ENCODE results near the gene CLEC16A.

The CLEC16A gene

GRCh38 chr16:11167581-11167980 lies 223.2 kb downstream of the CLEC16A start:
- Histone ChIP-seq H3K27me3 (ENCODE audit: insufficient read depth, low read length) (no peaks in the 10 kb centered on the region), H3K36me3 (ENCODE audit: insufficient read depth, low read length) (peaks cover 7% of the 10 kb centered on the region), H3K4me1 (ENCODE audit: insufficient read depth, low read length) (peaks cover 8% of the 10 kb centered on the region), H3K4me3 (ENCODE audit: low read length) (no peak overlapping the region), H3K9me3 (ENCODE audit: low read length) (no peaks in the 10 kb centered on the region), H2AFZ (ENCODE audit: low read depth, low read length) (no peak overlapping the region)

DNA sequence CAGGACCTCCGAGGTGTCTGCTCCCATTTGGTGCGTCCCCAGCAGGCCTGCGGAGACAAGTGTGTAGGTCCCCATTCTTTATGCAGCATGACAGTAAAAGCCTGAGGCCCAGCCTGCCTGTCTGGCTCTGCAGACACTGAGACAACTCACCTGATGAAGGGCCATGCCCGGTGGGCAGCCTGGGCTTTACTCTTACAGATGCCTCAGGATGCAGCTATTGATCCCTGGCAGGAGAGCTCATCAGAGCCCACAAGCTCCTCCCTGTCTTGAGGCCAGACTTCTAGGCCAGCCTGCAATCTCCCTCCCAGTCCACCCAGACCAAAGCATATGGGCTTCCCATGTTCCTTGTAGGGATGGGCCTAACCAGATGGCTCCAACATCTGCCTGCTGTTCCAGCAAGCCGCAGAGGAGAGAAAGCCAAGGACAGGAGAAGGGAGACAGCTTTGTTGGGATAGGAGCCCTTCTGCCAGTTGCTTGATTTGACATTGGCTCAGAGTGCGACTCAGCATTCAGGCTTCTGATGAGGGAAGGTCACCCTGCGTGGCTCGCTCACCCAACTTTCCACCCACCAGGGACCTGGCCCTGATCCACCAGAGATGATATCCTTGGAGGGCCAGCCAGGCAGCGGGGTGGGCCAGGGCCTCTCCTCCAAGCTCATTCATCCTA lies 224.2 kb downstream of the CLEC16A start:
- Histone ChIP-seq H2AFZ (ENCODE audit: low read depth, low read length) (no peak overlapping the region), H3K27me3 (ENCODE audit: insufficient read depth, low read length) (no peaks in the 10 kb centered on the region), H3K36me3 (ENCODE audit: insufficient read depth, low read length) (peaks cover 7% of the 10 kb centered on the region), H3K9me3 (ENCODE audit: low read length) (no peaks in the 10 kb centered on the region), H3K4me3 (ENCODE audit: low read length) (no peak overlapping the region), H3K4me1 (ENCODE audit: insufficient read depth, low read length) (peaks cover 8% of the 10 kb centered on the region)

DNA sequence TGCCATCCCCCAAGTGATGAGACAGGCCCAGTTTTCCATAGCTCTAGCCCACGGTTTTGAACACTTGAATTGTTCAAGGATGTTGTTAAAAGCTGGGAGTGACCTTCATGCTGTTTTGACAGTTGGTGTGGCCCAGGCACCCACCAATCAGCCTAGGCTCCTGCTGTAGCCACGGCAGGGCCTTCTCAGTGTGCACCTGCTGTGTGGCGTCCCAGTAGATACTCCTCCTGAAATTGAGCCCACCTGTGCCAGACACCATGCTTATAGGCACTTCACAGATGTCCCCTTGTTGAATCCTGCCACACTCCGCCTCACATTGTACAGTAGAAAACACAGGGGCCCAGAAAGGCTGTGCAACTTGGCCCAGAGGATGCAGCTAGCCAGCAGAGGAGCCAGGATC lies 225.3 kb downstream of the CLEC16A start:
- H2AFZ ChIP-seq (ENCODE audit: low read depth, low read length), result no peak overlapping the region
- H3K36me3 ChIP-seq (ENCODE audit: insufficient read depth, low read length), result peaks cover 7% of the 10 kb centered on the region
- H3K4me3 ChIP-seq (ENCODE audit: low read length), result no peak overlapping the region
- H3K4me1 ChIP-seq (ENCODE audit: insufficient read depth, low read length), result peaks cover 3% of the 10 kb centered on the region
- H3K27me3 ChIP-seq (ENCODE audit: insufficient read depth, low read length), result no peaks in the 10 kb centered on the region
- H3K9me3 ChIP-seq (ENCODE audit: low read length), result no peaks in the 10 kb centered on the region

- Histone ChIP-seq H3K36me3 (ENCODE audit: insufficient read depth, low read length) (peaks cover 7% of the 10 kb centered on the region), H3K9me3 (ENCODE audit: low read length) (no peaks in the 10 kb centered on the region), H3K4me3 (ENCODE audit: low read length) (no peak overlapping the region), H3K4me1 (ENCODE audit: insufficient read depth, low read length) (no peaks in the 10 kb centered on the region), H3K27me3 (ENCODE audit: insufficient read depth, low read length) (no peaks in the 10 kb centered on the region), H2AFZ (ENCODE audit: low read depth, low read length) (no peak overlapping the region)
Measured at GRCh38 chr16:11170201-11170600, 225.8 kb downstream of the CLEC16A start.

DNA sequence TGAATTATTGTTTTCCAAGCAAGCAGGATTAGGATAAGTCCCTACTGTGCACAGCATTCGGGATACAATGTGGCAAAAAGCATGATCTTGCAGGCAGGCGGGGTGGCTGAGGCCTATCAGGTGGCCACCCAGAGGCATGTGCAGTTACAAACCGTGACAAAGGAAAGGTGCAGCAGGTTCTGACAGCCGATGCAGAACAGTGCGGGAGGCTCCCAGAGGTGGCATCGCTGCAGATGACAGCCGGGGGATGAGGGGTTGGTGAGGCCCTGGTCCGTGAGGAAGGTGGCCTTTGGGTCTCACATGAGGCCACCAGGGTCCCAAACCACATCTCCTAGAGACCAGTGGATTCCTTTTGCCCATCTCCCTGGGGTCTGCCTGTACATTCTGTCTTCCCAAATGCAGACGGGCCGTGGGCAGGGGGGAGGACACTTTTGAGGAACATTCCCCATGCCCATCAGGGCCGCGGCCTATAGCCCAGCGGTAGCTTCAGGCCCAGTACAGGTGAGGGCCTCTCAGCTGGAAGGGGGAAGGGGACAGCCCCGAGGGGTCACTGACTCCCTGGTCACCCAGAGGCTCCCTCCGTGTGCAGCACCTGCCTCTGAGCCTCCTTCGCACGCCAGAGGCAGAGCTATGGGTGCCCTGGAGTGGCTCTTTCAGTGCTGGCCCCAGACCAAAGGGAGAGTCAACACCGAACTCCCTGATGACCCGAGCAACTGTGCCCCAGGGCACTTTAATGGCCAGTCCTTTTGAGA lies 226.5 kb downstream of the CLEC16A start:
- Histone ChIP-seq H3K4me1 (ENCODE audit: insufficient read depth, low read length) (no peaks in the 10 kb centered on the region), H3K4me3 (ENCODE audit: low read length) (no peak overlapping the region), H3K9me3 (ENCODE audit: low read length) (no peaks in the 10 kb centered on the region), H2AFZ (ENCODE audit: low read depth, low read length) (no peak overlapping the region), H3K27me3 (ENCODE audit: insufficient read depth, low read length) (no peaks in the 10 kb centered on the region), H3K36me3 (ENCODE audit: insufficient read depth, low read length) (peaks cover 7% of the 10 kb centered on the region)

- H3K4me3 ChIP-seq (ENCODE audit: low read length), result no peak overlapping the region
- no peaks in the 10 kb centered on the region for H3K27me3 ChIP-seq (ENCODE audit: insufficient read depth, low read length)
- no peak overlapping the region for H2AFZ ChIP-seq (ENCODE audit: low read depth, low read length)
- peaks cover 7% of the 10 kb centered on the region for H3K36me3 ChIP-seq (ENCODE audit: insufficient read depth, low read length)
- H3K4me1 ChIP-seq (ENCODE audit: insufficient read depth, low read length), result no peaks in the 10 kb centered on the region
- H3K9me3 ChIP-seq (ENCODE audit: low read length), result no peaks in the 10 kb centered on the region
Measured at GRCh38 chr16:11171448-11171709, 227.0 kb downstream of the CLEC16A start.

DNA sequence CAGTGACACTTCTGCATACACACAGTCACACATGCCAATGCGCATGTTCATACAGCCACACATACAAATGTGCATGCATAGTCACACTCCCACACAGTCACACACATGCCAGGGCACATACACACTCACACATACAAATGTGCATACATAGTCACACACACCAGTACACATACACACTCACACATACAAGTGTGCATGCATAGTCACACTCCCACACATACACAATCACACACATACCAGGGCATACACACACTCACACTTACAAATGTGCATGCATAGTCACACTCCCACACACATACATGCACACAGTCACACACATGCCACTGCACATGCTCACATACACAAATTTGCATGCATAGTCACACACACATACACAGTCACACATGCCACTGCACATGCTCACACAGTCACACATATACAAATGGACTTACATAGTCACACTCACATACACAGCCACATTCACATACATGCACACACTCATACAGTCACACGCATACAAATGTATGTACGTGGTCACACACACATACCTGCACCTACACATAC lies 227.5 kb downstream of the CLEC16A start:
- H3K36me3 ChIP-seq (ENCODE audit: insufficient read depth, low read length), result peaks cover 7% of the 10 kb centered on the region
- H3K27me3 ChIP-seq (ENCODE audit: insufficient read depth, low read length), result no peaks in the 10 kb centered on the region
- no peaks in the 10 kb centered on the region for H3K9me3 ChIP-seq (ENCODE audit: low read length)
- H3K4me1 ChIP-seq (ENCODE audit: insufficient read depth, low read length), result no peaks in the 10 kb centered on the region
- no peak overlapping the region for H2AFZ ChIP-seq (ENCODE audit: low read depth, low read length)
- H3K4me3 ChIP-seq (ENCODE audit: low read length), result no peak overlapping the region

DNA sequence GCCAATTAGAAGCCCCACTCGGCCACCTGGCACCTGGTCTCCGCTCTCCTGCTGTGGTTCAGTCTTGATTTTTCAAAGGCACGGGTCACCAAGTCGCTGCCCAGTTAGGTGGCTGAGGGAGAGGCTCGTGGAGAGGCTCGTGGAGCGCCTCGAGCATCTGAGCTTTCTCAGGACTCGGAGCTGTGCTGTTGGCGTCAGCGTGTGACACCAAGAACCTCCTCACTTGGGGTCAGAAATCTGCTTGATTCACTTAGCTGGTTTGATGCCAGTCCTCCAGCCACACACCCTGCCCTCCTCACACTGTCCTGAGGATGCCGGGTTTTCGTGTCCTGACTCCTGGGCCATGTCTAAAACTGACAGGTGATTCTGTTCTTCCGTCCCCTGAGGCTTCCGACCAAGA lies 229.1 kb downstream of the CLEC16A start:
- no peaks in the 10 kb centered on the region for H3K9me3 ChIP-seq (ENCODE audit: low read length)
- H3K4me3 ChIP-seq (ENCODE audit: low read length), result no peak overlapping the region
- no peaks in the 10 kb centered on the region for H3K4me1 ChIP-seq (ENCODE audit: insufficient read depth, low read length)
- no peaks in the 10 kb centered on the region for H3K27me3 ChIP-seq (ENCODE audit: insufficient read depth, low read length)
- H2AFZ ChIP-seq (ENCODE audit: low read depth, low read length), result no peak overlapping the region
- peaks cover 2% of the 10 kb centered on the region for H3K36me3 ChIP-seq (ENCODE audit: insufficient read depth, low read length)

DNA sequence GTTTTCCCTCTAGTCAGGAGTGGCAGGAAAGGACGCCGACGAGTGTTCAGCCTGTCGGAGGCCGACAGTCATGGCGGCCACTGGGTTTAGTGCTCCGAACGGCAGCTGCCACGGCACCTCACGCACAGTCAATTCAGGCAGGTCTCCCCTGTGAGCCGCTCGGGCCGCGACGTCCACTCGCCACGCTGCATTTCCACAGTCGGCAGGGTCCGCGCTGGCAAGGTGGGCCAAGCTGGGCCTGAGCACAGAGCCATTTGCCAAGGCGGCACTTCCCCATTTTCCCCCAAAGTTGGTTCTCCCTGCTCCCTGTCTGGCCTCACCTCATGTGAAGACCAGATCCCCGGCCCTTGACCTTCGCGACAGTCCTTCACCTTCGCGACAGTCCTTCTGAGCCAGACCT lies 229.8 kb downstream of the CLEC16A start:
- Histone ChIP-seq H3K36me3 (ENCODE audit: insufficient read depth, low read length) (peaks cover 2% of the 10 kb centered on the region), H3K27me3 (ENCODE audit: insufficient read depth, low read length) (no peaks in the 10 kb centered on the region), H3K9me3 (ENCODE audit: low read length) (no peaks in the 10 kb centered on the region), H3K4me3 (ENCODE audit: low read length) (no peak overlapping the region), H2AFZ (ENCODE audit: low read depth, low read length) (no peak overlapping the region), H3K4me1 (ENCODE audit: insufficient read depth, low read length) (no peaks in the 10 kb centered on the region)

- peaks cover 5% of the 10 kb centered on the region for H3K36me3 ChIP-seq (ENCODE audit: insufficient read depth, low read length)
- no peaks in the 10 kb centered on the region for H3K4me1 ChIP-seq (ENCODE audit: insufficient read depth, low read length)
- H2AFZ ChIP-seq (ENCODE audit: low read depth, low read length), result no peak overlapping the region
- H3K9me3 ChIP-seq (ENCODE audit: low read length), result no peaks in the 10 kb centered on the region
- no peaks in the 10 kb centered on the region for H3K27me3 ChIP-seq (ENCODE audit: insufficient read depth, low read length)
- no peak overlapping the region for H3K4me3 ChIP-seq (ENCODE audit: low read length)
Measured at GRCh38 chr16:11175106-11175786, 230.9 kb downstream of the CLEC16A start.

DNA sequence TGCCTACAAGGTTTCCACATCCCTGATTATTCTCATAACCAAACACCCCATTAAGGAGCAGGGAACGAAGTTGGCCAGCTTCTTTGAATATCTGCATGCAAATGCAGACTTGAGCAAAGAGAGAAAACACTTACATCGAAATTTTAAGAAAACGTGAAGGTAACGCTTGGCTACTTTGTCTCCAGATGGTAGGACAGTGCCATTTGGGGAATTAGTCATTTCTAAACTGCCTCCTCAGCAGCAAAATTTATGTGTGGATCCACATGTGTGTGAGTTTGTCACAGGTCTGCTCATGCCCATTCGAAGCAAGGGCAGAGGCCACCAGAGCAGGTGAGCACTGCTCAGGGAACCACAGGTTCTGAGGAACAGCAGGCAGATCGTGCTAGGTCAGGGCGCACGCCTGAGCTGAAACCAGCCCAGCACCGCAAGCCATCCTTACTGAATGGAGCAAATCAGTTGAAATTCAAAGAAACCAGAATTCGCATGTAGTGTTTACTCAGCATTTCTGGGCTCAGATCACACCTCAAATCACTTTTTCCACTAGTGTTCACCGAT lies 231.5 kb downstream of the CLEC16A start:
- no peak overlapping the region for H3K4me3 ChIP-seq (ENCODE audit: low read length)

GRCh38 chr16:11177578-11178160 lies 233.3 kb downstream of the CLEC16A start:
- no peaks in the 10 kb centered on the region for H3K9me3 ChIP-seq (ENCODE audit: low read length)
- H3K4me1 ChIP-seq (ENCODE audit: insufficient read depth, low read length), result no peaks in the 10 kb centered on the region
- no peak overlapping the region for H2AFZ ChIP-seq (ENCODE audit: low read depth, low read length)
- H3K36me3 ChIP-seq (ENCODE audit: insufficient read depth, low read length), result peaks cover 8% of the 10 kb centered on the region
- no peaks in the 10 kb centered on the region for H3K27me3 ChIP-seq (ENCODE audit: insufficient read depth, low read length)
- H3K4me3 ChIP-seq (ENCODE audit: low read length), result no peak overlapping the region

More for the DNA sequence above, 231.5 kb downstream of the CLEC16A start:
- Histone ChIP-seq H2AFZ (ENCODE audit: low read depth, low read length) (no peak overlapping the region), H3K9me3 (ENCODE audit: low read length) (no peaks in the 10 kb centered on the region), H3K27me3 (ENCODE audit: insufficient read depth, low read length) (no peaks in the 10 kb centered on the region), H3K36me3 (ENCODE audit: insufficient read depth, low read length) (peaks cover 10% of the 10 kb centered on the region), H3K4me1 (ENCODE audit: insufficient read depth, low read length) (no peaks in the 10 kb centered on the region)

GRCh38 chr16:11178424-11178823 lies 234.1 kb downstream of the CLEC16A start:
- H3K36me3 ChIP-seq (ENCODE audit: insufficient read depth, low read length), result peaks cover 8% of the 10 kb centered on the region
- H2AFZ ChIP-seq (ENCODE audit: low read depth, low read length), result no peak overlapping the region
- no peaks in the 10 kb centered on the region for H3K4me1 ChIP-seq (ENCODE audit: insufficient read depth, low read length)
- H3K27me3 ChIP-seq (ENCODE audit: insufficient read depth, low read length), result no peaks in the 10 kb centered on the region
- no peaks in the 10 kb centered on the region for H3K9me3 ChIP-seq (ENCODE audit: low read length)
- H3K4me3 ChIP-seq (ENCODE audit: low read length), result no peak overlapping the region
